Measurements from ENCODE around the gene TRIM44. TPM values are rescaled to one million over a fixed set of nuclear protein-coding genes. Genes with fewer than 3 reads are reported as not detected.

The TRIM44 gene
- polyA plus RNA-seq, 1 donor: 40.5 TPM

DNA sequence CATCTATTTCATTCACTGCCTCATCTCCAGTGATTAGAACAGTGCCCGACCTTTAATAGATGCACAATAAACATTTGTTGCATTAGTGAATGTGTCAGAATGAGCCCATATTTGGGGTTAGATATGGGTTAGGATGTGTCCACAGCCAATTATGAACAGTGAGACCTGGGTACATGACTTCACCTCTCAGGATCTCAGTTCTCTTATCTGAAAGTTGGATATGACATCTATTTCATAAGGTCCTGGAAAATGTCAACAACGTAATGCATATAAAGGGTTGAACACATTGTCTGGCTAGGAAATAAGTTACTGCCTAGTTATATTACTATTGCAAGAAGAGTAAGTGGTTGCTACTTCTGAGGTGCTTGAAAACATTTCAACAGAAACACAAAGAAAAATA is 201.6 kb downstream of the TRIM44 start:
- Histone ChIP-seq H3K4me3 (ENCODE audit: low read length) (no peak overlapping the region), H3K4me1 (ENCODE audit: control insufficient read depth, insufficient read depth, low read length) (no peaks in the 10 kb centered on the region), H3K36me3 (ENCODE audit: control insufficient read depth, insufficient read depth, low read length) (no peaks in the 10 kb centered on the region), H3K27me3 (ENCODE audit: control insufficient read depth, insufficient read depth, low read length) (no peaks in the 10 kb centered on the region), H3K27ac (ENCODE audit: low read length) (no peak overlapping the region), H3K9me3 (ENCODE audit: control insufficient read depth, low read depth, low read length) (peaks cover 2% of the 10 kb centered on the region)
- 100% methylated on average over 1 of the region's 2 CpGs for WGBS (ENCODE audit: insufficient coverage, low lambda C conversion rate)
- no peak for DNase-seq

DNA sequence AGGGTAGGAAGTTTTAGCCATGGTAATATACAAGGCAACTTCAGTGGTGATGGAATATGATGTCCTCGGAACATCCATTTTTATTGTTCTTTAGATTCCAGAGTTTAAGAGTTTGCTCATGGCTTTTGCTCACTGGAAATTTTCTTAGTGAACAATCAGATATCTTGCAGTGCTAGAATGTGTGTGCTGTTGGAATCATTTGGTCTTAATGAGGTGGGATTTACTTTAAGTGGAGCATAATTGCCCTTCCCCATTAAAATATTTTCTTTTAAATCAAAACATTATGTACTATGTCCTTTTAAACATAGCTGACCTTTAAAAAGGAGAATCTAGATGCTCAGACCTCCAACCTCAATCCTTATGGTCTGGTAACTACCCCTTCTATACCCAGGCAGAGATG is 204.0 kb downstream of the TRIM44 start:
- no CpG with 5 or more reads among the region's 1 CpG for WGBS (ENCODE audit: insufficient coverage, low lambda C conversion rate)
- Histone ChIP-seq H3K4me3 (ENCODE audit: low read length) (no peak overlapping the region), H3K4me1 (ENCODE audit: control insufficient read depth, insufficient read depth, low read length) (no peaks in the 10 kb centered on the region), H3K9me3 (ENCODE audit: control insufficient read depth, low read depth, low read length) (no peaks in the 10 kb centered on the region), H3K27ac (ENCODE audit: low read length) (no peak overlapping the region), H3K36me3 (ENCODE audit: control insufficient read depth, insufficient read depth, low read length) (no peaks in the 10 kb centered on the region), H3K27me3 (ENCODE audit: control insufficient read depth, insufficient read depth, low read length) (no peaks in the 10 kb centered on the region)
- DNase-seq: no peak

Other genes with a start within 250 kb of the TRIM44 start
- 0.49 TPM for gene SLC1A2, start 243.2 kb upstream of the TRIM44 start, polyA plus RNA-seq
- gene PAMR1, start 137.2 kb upstream of the TRIM44 start, polyA plus RNA-seq: 8.3 TPM
- gene FJX1, start 44.3 kb upstream of the TRIM44 start, polyA plus RNA-seq: 3.5 TPM

Data from large intestine (tissue), 3 donors.